Gastrocnemius medialis (tissue), 4 donors: Measurements from ENCODE around the gene COX7B. TPM values are rescaled to one million over a fixed set of nuclear protein-coding genes. Genes with fewer than 3 reads are reported as not detected.
A peak's percentile ranks its signal among the peaks of the same experiment; 100 is the strongest.
"Not testable (repeated sequence)": the region's sequence is repeated elsewhere in the genome, so short reads cannot be mapped to it uniquely, and the experiment has no call there.

Source experiments
- ATAC-seq, 2 donors: fragments of 150-250 bp; one replicate each; pipeline ENCODE4 v1.9.1; 2016
- DNase-seq, 2 donors: peaks; one replicate each; pipeline ENCODE4 v3.0.0-alpha.2; 2019
- H3K27ac ChIP-seq, 4 donors: fragments of 200-600 bp; sonication (generic); 1 replicate in 1 of 4; 2 replicates in 3 of 4; pipeline ENCODE4 v1.5.1; 2016 to 2018; ENCODE audit warnings: mild to moderate bottlenecking in 2 of 4, moderate library complexity in 1 of 4
- H3K27me3 ChIP-seq, 3 donors: fragments of 200-600 bp; sonication (generic) in 2 of 3; 1 replicate in 1 of 3; 2 replicates in 2 of 3; pipeline versions ENCODE4 v1.5.1 to v1.6.0; 2016 to 2019; ENCODE audit warnings: mild to moderate bottlenecking in 1 of 3, moderate library complexity in 1 of 3
- H3K36me3 ChIP-seq, 2 donors: fragments of 200-600 bp; sonication (generic) in 1 of 2; one replicate each; pipeline ENCODE4 v1.5.1; 2017 to 2018
- H3K4me1 ChIP-seq, 2 donors: fragments of 200-600 bp; sonication (generic) in 1 of 2; one replicate each; pipeline ENCODE4 v1.5.1; 2016 to 2017; ENCODE audit warnings: mild to moderate bottlenecking in 2 of 2
- H3K4me3 ChIP-seq, 4 donors: fragments of 200-600 bp; sonication (generic) in 3 of 4; 1 replicate in 1 of 4; 2 replicates in 3 of 4; pipeline ENCODE4 v1.5.1; 2016 to 2019; ENCODE audit warnings: mild to moderate bottlenecking in 2 of 4
- H3K9me3 ChIP-seq, 3 donors: fragments of 200-600 bp; sonication (generic) in 2 of 3; 1 replicate in 1 of 3; 2 replicates in 2 of 3; pipeline ENCODE4 v1.5.1; 2016 to 2019
- POLR2A ChIP-seq, 2 donors: fragments of 450-650 bp; IDR thresholded peaks; one replicate each; pipeline ENCODE4 v1.6.1; 2017; ENCODE audit warnings: antibody characterized with exemption in 2 of 2, mild to moderate bottlenecking in 2 of 2, moderate library complexity in 2 of 2
- in situ Hi-C, 4 donors: fragments of 200-750 bp; cut with MboI; loops; one replicate each; pipeline versions ENCODE4 v1.15.0 to v1.8.0; 2017; ENCODE audit warnings: low sequenced_read_pairs in 4 of 4
- intact Hi-C: fragments of 100-400 bp; cut with DNase I; formaldehyde crosslinking; loops from one replicate; pipeline ENCODE4 v1.15.1; 2023; ENCODE audit warnings: low total_unique reads
- total RNA-seq, 4 donors: library from RNA; depleted of rRNA; stranded (reverse); fragments of >200 nt; gene quantifications; one replicate each; pipeline versions ENCODE4 v1.1.0 to v1.2.3, GENCODE V29; 2016
- TF ChIP-seq, protein P1 (sequence below), 5 experiments: fragments of 450-650 bp in 3 of 5; fragments of 200-600 bp in 2 of 5; sonication (generic) in 2 of 5; IDR thresholded peaks in 4 of 5; conservative IDR thresholded peaks in 1 of 5; 1 replicate in 4 of 5; 2 replicates in 1 of 5; pipeline ENCODE4 v1.5.1; 2016 to 2019; ENCODE audit warnings: antibody characterized with exemption in 5 of 5, mild to moderate bottlenecking in 3 of 5, moderate library complexity in 3 of 5

Gene COX7B, protein sequence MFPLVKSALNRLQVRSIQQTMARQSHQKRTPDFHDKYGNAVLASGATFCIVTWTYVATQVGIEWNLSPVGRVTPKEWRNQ
- total RNA-seq, result 100 to 1,000 TPM; 788 to 912 (median 821) TPM

DNA sequence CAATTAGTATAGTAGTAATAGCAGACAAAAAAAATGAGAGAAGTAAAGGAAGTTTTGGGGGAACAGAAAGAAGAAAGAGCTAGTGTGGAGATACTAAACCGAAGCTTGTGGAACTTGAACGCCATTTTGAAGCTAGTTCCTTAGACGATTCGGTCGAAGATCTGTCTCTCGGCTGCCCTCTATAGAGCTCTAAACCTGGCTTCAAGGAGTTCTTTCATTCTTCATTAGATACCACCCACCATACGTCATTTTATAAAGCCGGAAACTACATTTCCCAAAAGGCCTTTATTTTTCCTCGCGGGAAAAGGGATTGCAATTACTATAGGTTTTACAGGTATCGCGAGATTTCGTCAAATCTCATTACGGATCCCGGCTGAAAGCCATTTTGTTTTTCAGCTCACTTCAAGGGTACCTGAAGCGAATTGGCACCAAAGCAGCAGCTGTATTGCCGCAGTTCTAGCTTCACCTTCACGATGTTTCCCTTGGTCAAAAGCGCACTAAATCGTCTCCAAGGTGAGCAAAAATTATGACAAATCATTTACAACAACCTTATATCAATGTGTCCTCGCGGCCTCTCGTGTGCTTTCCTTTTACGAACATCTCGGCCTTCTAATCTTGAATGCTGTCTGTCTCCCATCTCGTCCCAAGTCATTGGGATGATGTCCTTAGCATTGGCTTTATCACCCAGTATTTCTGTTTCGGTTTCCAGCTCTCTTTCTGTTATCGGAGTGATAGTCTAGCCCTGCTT lies at the start of gene COX7B:
Gene COX7B, plus strand, starts transcription at position 388 of the 748 bp plus-strand sequence. Its CDS starts 86 bp downstream, at position 474.
- H3K27me3 ChIP-seq, result no peaks in the 10 kb centered on the region
- H3K9me3 ChIP-seq, result no peaks in the 10 kb centered on the region
- DNase-seq (peak; percentile 56 to 77), ATAC-seq (peak; percentile 83 to 85)
- H3K4me1 ChIP-seq, result peaks cover 2 to 21% of the 10 kb centered on the region in 2 donors
- in situ Hi-C loops, result loop anchor here in 1 of 4 donors (10.0 kb wide), 1 partner anchor 114 kb away; the partner anchor contains the start of gene ATRX
- TF ChIP-seq, protein P1, sequence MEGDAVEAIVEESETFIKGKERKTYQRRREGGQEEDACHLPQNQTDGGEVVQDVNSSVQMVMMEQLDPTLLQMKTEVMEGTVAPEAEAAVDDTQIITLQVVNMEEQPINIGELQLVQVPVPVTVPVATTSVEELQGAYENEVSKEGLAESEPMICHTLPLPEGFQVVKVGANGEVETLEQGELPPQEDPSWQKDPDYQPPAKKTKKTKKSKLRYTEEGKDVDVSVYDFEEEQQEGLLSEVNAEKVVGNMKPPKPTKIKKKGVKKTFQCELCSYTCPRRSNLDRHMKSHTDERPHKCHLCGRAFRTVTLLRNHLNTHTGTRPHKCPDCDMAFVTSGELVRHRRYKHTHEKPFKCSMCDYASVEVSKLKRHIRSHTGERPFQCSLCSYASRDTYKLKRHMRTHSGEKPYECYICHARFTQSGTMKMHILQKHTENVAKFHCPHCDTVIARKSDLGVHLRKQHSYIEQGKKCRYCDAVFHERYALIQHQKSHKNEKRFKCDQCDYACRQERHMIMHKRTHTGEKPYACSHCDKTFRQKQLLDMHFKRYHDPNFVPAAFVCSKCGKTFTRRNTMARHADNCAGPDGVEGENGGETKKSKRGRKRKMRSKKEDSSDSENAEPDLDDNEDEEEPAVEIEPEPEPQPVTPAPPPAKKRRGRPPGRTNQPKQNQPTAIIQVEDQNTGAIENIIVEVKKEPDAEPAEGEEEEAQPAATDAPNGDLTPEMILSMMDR (IDR thresholded peaks at IDR 0.05 in 4 of 5, conservative IDR thresholded peaks at IDR 0.05 in 1 of 5), result peak in 2 of 5 experiments; percentile 20 to 30
- peak; percentile 78 to 80 for TF ChIP-seq POLR2A (IDR thresholded peaks at IDR 0.05)
- H3K27ac ChIP-seq, result peak within 1 kb of the TSS; percentile 79 to 90 (median 88)
- peak within 1 kb of the TSS; percentile 48 to 77 (median 60) for H3K4me3 ChIP-seq
- no peaks in the 10 kb centered on the region for H3K36me3 ChIP-seq
- intact Hi-C loops, result loop anchor here (5.0 kb wide), 1 partner anchor 112 kb away; the partner anchor contains the start of gene ATRX

DNA sequence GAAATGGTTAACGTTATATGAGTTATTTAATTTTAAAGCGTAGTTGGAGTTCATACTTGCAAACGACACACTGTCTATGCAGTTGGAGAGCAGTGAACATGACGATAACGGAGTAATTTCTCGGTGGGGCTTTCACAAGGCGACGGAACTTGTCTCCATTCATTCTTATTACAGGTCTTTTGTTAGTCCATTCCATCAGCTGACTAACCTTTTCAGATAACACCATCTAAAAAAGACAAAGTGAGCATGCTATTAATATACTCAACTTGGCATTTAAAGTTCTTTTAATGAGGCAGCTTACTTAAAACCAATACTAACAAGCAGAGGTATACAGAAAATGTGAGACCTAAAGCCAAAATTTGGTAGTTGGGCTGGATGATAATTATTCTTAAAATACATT lies 23.9 kb upstream of the COX7B start:
- Histone ChIP-seq H3K36me3 (peaks cover 0 to 17% of the 10 kb centered on the region in 2 donors), H3K27ac (no peak overlapping the region), H3K9me3 (no peaks in the 10 kb centered on the region), H3K4me3 (no peak overlapping the region), H3K4me1 (no peaks in the 10 kb centered on the region), H3K27me3 (no peaks in the 10 kb centered on the region)
- no peak for TF ChIP-seq POLR2A (IDR thresholded peaks at IDR 0.05)
- TF ChIP-seq, protein P1 (IDR thresholded peaks at IDR 0.05 in 4 of 5, conservative IDR thresholded peaks at IDR 0.05 in 1 of 5), result no peak
- intact Hi-C loops, result no loop called here
- in situ Hi-C loops, result no loop called here
- no peak for DNase-seq
- no peak for ATAC-seq

DNA sequence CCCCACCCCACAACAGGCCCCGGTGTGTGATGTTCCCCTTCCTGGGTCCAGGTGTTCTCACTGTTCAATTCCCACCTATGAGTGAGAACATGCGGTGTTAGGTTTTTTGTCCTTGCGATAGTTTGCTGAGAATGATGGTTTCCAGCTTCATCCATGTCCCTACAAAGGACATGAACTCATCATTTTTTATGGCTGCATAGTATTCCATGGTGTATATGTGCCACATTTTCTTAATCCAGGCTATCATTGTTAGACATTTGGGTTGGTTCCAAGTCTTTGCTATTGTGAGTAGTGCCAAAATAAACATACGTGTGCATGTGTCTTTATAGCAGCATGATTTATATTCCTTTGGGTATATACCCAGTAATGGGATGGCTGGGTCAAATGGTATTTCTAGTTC lies 17.9 kb upstream of the COX7B start:
- ATAC-seq, H3K27me3 ChIP-seq, H3K36me3 ChIP-seq, intact Hi-C loops, H3K27ac ChIP-seq, in situ Hi-C loops, H3K9me3 ChIP-seq, H3K4me1 ChIP-seq, H3K4me3 ChIP-seq, DNase-seq: not testable (repeated sequence)

DNA sequence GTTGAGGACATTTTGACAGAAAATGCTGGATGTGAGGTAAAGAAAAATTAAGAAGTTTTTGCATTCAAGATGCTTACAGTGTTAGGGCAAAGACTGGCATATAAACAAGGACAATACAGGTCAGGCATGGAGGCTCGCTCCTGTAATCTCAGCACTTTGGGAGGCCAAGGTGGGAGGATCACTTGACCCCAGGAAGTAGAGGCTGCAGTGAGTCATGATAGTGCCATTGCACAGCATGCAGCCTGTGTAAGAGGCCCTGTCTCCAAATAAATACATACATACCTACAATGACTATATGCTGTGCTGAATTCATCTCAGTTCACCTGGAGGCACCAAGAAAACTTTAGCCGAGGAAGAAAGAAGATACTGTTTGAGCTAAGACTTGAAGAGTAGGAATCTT lies 6.4 kb upstream of the COX7B start:
- TF ChIP-seq POLR2A (IDR thresholded peaks at IDR 0.05), result no peak
- TF ChIP-seq, protein P1 (IDR thresholded peaks at IDR 0.05 in 4 of 5, conservative IDR thresholded peaks at IDR 0.05 in 1 of 5), result no peak
- Histone ChIP-seq H3K27ac (no peak overlapping the region), H3K4me3 (no peak overlapping the region), H3K9me3 (no peaks in the 10 kb centered on the region), H3K36me3 (no peaks in the 10 kb centered on the region), H3K4me1 (peaks cover 8 to 16% of the 10 kb centered on the region in 2 donors), H3K27me3 (no peaks in the 10 kb centered on the region)
- no peak for DNase-seq
- in situ Hi-C loops, result loop anchor here in 1 of 4 donors (10.0 kb wide), 1 partner anchor 108 kb away; the partner anchor contains the start of gene ATRX
- intact Hi-C loops, result no loop called here
- no peak for ATAC-seq

DNA sequence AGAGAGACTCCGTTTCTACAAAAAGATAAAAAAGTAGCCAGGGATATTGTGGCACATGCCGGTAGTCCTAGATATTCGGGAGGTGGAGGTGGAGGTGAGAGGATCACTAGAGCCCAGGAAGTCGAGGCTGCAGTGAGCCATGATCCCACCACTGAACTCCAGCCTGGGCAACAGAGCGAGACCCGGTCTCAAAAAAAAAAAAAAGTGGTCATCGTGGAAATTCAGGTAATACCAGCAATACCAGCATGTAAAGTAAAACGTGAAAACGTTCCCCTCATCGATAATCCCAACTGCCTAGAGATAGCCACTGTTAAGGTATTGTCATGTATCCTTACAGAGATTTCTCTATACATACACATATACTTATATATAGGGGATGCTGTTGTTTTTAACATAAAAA lies 5.6 kb upstream of the COX7B start:
- intact Hi-C loops, result no loop called here
- no peaks in the 10 kb centered on the region for H3K36me3 ChIP-seq
- in situ Hi-C loops, result loop anchor here in 1 of 4 donors (10.0 kb wide), 1 partner anchor 109 kb away; the partner anchor contains the start of gene ATRX
- H3K27ac ChIP-seq, result peak overlapping the region in 1 of 4 donors; percentile 88
- TF ChIP-seq POLR2A (IDR thresholded peaks at IDR 0.05), result no peak
- TF ChIP-seq, protein P1 (IDR thresholded peaks at IDR 0.05 in 4 of 5, conservative IDR thresholded peaks at IDR 0.05 in 1 of 5), result no peak
- H3K27me3 ChIP-seq, result no peaks in the 10 kb centered on the region
- peak overlapping the region in 2 of 4 donors; percentile 77 to 79 for H3K4me3 ChIP-seq
- H3K4me1 ChIP-seq, result peaks cover 8 to 16% of the 10 kb centered on the region in 2 donors
- ATAC-seq (no peak), DNase-seq (no peak)
- H3K9me3 ChIP-seq, result no peaks in the 10 kb centered on the region
